ENCODE results near the gene SLC37A1.

DNA sequence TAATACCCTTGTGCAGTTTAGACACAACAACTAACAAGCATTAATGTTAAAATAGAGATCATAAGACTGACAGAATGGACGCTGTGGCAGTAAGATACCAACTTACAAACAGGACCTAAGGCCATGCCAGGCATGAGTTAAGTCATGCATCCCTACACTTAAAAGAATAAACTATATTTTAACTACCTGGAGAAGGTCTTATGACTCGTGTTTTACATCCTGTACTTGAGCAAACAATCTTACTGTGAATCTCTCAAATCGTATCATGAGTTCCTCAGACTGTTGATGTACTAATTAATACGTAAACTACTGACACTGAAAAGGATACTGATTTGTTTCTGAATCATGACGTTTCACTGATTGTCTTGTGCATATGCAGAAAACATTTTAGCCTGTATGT is 15.6 kb upstream of the SLC37A1 start:
- TF ChIP-seq, protein P1, sequence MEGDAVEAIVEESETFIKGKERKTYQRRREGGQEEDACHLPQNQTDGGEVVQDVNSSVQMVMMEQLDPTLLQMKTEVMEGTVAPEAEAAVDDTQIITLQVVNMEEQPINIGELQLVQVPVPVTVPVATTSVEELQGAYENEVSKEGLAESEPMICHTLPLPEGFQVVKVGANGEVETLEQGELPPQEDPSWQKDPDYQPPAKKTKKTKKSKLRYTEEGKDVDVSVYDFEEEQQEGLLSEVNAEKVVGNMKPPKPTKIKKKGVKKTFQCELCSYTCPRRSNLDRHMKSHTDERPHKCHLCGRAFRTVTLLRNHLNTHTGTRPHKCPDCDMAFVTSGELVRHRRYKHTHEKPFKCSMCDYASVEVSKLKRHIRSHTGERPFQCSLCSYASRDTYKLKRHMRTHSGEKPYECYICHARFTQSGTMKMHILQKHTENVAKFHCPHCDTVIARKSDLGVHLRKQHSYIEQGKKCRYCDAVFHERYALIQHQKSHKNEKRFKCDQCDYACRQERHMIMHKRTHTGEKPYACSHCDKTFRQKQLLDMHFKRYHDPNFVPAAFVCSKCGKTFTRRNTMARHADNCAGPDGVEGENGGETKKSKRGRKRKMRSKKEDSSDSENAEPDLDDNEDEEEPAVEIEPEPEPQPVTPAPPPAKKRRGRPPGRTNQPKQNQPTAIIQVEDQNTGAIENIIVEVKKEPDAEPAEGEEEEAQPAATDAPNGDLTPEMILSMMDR (conservative IDR thresholded peaks at IDR 0.05; ENCODE audit: low read length): no peak
- no peak for TF ChIP-seq EZH2phosphoT487 (IDR thresholded peaks at IDR 0.05; ENCODE audit: borderline replicate concordance)

Measured in Loucy (cell line).